Femur (tissue), 1 donor: ENCODE results near the gene EEF1A1.
"Not testable (repeated sequence)": the region's sequence is repeated elsewhere in the genome, so short reads cannot be mapped to it uniquely, and the experiment has no call there.

Source experiments
- DNase-seq: peaks from one replicate; pipeline ENCODE4 v3.0.0-alpha.2; 2017

The EEF1A1 gene

DNA sequence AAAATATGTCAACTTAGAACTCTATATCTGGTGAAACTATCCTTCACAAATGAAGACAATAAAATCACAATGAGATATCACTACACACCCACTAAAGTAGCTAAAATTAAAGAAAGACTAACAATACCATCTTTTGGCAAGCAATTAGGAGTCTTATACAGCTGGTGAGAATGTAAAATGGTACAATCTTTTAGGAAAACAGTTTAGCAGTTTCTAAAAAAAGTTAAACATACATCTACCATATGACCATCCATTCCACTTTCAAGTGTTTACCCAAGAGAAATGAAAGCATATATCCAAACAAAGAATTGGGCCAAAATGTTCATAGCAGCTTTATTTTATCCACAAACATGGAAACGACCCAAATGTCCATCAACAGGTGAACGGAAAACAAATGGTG is 13.8 kb upstream of the EEF1A1 start:
- DNase-seq: no peak

DNA sequence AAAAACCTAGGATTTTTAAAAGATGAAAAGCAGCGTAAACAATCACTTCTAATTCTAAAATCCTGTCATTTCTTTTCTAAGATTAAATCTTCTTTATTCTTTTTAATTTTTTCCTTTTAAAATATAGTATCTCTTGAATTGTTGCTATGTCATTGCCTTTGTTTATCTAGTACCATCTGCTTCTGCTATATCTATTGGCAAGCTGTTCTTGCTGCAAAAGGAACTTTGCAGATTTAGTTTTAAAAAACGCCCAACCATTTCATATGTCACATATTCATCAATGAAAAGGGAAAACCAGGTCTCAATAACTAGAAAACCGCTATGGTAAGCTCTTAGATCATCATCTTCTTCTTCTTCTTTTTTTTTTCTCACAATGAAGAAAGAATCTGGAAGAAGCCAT is 11.5 kb upstream of the EEF1A1 start:
- no peak for DNase-seq

DNA sequence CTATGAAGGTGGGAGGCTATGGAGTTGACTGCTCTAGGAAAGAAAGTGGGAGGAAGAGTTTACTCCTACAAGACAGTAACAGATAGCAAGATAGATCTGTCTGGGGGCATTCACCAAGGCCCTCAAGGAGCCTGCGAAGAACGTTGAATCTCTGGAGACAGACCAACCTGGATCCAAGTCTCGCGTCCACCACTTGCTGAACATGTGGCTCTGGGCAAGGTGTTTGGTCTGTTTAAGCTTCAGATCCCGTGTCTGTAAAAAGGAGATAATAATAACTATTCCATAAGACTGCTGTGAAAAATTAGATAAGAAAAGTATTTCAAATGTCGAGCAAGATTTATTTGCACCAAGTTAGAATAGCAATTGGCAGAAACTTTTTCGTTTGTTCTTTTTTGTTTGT is 8.1 kb upstream of the EEF1A1 start:
- no peak for DNase-seq

DNA sequence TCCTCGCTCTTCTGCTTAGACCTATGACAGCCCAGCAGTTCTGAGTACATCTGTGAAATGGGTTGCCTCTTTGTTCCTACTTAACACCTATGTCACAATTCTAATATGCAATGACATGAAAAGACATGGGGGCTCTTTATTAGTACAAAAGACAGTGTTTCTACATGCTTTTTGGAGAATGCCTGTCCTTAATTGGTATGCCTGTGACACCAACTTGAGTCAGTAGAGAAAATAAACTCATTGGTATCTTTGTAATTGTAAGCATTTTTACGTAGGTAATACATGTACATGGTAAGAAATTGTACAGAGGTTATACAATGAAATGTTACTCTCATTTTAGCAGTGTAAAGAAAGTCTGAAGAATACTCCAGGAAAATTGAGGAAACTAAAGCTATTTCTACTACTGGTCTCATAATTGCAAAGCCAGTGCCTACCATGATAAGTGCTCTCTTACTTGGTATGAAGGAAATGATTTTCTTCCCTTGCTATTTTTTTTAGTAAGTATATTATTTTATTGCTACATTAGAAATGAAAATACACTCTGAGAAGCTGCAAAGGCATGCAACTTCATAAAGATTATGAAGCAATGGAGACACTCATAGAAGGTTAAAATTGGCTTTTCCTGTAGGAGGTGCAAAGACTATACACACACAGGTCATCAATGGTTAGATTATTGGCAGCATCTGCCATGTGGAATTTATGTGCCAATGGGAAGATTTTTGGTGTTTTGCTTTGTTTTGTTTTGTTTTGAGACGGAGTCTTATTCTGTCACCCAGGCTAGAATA is 4.9 kb upstream of the EEF1A1 start:
- DNase-seq: no peak

DNA sequence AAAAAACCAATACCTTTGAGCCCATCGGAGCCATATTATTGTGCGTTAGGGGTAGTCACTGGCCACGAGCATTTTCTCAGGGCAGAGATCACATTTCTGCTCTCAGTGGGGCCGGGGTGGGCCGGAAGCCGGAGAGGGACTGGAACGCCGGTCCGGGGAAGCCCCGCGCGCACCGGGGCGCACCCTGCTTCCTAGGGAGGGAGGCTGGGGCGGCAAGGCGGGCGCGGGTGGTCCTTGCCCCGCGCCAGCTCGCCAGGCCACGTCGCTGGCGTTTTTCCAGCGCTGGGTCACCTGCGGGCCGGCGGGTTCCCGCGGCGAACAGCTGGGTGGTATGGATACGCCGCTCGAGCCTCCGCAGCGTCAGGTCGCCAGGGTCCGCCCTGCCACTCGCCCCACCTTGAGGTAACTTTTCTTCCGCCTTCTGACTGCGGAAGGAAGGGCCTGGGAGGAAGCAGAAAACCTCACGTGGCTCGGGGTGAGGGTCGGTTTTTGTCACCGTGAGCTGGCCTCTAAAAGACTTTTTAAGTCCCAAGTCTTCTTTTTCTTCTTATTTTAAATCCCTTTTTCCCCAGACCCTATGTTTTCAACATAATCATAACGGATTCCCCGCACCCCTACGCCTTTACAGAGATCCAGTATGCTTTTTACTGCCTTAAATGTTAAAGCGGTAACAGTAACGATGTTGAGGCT is 2.7 kb upstream of the EEF1A1 start:
- DNase-seq: peak; percentile 79

DNA sequence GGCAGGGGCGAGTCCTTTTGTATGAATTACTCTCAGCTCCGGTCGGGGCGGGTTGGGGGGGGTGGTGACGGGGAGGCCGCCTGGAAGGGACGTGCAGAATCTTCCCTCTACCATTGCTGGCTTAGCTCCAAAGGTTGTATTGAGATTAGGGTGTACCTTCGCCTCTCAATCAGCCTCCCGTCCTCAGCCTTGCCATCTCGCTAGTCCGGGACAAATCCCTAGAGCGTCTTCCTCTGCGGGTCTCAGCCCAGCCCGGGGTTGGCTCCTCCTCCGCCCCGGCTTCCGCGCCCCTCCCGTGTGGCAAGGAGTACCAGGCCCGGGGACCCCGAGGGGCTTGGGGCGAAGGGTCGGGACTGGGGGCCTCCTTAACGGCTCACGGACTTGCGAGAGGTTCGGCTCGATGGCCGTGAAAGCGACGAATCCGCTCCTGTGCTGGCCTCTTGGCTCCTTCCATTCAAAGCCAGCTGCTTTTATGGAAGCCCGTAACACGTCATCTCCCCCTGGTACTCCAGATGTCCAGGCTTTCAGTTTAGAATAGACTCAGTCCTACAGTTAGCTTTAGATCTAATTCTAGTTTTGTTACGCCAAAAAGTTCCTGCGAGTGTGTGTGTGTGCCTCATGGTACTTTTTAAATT is 636 bp upstream of the EEF1A1 start:
- DNase-seq: no peak

DNA sequence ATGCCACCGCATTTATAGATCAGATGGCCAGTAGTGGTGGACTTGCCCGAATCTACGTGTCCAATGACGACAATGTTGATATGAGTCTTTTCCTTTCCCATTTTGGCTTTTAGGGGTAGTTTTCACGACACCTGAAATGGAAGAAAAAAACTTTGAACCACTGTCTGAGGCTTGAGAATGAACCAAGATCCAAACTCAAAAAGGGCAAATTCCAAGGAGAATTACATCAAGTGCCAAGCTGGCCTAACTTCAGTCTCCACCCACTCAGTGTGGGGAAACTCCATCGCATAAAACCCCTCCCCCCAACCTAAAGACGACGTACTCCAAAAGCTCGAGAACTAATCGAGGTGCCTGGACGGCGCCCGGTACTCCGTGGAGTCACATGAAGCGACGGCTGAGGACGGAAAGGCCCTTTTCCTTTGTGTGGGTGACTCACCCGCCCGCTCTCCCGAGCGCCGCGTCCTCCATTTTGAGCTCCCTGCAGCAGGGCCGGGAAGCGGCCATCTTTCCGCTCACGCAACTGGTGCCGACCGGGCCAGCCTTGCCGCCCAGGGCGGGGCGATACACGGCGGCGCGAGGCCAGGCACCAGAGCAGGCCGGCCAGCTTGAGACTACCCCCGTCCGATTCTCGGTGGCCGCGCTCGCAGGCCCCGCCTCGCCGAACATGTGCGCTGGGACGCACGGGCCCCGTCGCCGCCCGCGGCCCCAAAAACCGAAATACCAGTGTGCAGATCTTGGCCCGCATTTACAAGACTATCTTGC is 725 bp downstream of the EEF1A1 start:
- DNase-seq: peak; percentile 84

DNA sequence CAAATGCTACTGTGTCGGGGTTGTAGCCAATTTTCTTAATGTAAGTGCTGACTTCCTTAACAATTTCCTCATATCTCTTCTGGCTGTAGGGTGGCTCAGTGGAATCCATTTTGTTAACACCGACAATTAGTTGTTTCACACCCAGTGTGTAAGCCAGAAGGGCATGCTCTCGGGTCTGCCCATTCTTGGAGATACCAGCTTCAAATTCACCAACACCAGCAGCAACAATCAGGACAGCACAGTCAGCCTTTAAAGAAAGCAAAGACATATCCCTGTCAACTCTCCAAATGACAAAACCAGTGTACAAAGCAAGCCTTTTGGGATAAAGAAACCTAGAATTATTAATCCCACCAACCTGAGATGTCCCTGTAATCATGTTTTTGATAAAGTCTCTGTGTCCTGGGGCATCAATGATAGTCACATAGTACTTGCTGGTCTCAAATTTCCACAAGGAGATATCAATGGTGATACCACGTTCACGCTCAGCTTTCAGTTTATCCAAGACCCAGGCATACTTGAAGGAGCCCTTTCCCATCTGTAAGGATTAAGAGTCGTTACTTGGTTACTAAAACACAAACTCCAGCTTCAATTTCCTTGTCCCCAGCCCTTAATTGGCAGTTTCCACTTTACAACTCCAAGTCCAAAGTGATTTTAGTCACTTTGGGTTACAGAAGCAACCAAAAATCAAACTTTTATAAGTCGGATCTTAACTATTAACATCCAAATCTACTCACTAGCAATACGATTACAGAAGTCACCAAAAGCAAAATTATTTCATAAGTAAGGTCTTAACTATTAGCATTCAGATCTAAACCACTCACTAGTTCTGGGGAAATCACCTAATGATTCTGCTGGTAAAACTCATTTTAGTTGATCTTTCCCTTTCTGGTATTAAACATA is 1.6 kb downstream of the EEF1A1 start:
- not testable (repeated sequence) for DNase-seq

DNA sequence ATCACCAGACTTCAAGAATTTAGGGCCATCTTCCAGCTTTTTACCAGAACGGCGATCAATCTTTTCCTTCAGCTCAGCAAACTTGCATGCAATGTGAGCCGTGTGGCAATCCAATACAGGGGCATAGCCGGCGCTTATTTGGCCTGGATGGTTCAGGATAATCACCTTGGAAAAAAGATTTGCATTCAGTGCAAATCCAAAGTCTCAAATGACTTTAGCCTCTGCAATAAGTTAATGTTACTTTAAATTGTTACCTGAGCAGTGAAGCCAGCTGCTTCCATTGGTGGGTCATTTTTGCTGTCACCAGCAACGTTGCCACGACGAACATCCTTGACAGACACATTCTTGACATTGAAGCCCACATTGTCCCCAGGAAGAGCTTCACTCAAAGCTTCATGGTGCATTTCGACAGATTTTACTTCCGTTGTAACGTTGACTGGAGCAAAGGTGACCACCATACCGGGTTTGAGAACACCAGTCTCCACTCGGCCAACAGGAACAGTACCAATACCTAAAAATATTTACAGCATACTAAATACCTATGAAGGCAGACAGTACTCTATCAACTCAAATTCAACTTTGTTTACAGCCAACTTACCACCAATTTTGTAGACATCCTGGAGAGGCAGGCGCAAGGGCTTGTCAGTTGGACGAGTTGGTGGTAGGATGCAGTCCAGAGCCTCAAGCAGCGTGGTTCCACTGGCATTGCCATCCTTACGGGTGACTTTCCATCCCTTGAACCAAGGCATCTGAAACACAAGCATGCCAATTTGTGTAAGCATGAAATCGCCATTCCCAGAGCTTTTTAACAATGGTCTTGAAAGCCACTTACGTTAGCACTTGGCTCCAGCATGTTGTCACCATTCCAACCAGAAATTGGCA is 2.5 kb downstream of the EEF1A1 start:
- not testable (repeated sequence) for DNase-seq

DNA sequence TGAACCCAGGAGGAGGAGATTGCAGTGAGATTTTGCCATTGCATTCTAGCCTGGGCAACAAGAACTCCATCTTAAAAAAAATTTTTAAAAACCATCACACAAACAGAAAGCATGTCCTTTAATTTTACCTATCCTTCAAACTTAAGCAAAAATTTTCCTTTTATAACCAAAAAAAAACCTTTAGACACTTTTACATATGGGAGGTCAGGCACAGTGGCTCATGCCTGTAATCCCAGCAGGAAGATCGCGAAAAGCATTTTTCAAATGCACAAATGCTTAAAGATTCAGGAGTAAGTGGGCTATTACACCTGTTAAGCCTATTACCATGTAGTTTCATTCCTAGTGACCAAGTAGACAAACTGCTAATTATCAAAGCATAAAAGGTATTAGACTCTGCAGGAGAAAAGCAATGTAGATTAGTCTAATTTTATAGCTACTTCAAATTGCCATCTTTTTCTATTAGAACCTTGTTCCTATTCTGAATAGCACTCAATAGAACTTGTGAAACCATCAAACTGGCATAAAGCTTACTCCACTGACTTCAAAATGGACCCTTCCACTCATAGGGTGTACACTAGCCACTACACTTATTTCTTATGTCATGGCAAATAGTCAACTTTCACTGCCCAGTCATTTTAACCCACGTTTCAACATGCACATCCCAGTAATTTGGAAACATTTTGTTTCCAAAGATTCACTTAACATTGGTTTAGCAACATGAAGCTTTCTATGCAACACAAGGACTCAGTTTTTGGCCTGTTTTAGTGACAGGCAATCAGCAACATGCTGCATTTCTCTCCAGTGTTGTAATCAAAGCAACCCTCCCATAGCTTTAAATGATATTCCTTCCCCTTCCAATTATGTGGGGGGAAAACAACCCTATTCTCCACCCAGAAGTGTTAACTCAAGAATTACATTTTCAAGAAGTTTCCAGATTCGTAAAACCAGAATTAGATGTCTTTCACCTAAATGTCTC is 4.0 kb downstream of the EEF1A1 start:
- no peak for DNase-seq

DNA sequence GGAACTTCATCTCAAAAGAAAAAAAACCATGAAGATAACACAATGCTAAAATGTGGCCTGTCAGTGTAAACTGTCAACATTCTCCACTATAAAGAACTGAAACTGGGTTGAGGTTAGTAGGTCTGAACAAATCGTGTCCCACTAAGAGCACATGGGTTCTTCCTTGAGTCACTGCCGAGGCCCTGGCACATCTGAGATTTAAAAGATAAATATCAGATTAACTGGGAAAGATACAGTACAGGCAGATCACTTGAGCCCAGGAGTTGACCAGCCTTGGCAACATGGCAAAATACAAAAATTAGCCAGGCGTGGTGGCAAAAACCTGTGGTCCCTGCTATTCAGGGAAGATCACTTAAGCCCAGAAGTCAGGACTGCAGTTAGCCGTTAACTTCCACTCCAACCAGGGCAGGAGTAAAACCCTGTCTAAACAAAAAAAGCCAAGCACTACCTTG is 5.6 kb downstream of the EEF1A1 start:
- no peak for DNase-seq

DNA sequence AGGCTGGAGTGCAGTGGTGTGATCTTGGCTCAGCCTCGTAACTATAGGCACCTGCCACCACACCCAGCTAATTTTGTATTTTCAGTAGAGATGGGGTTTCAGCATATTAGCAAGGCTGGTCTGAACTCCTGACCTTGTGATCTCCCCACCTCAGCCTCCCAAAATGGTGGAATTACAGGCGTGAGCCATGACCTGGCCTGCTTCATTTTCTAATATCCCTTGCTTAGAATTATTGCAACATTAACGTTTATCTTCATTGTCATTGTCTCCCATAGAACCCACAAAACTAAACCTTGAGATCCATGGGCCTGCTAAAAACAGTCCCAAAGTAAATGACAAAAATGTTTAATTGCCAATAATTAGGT is 6.1 kb downstream of the EEF1A1 start:
- DNase-seq: no peak

DNA sequence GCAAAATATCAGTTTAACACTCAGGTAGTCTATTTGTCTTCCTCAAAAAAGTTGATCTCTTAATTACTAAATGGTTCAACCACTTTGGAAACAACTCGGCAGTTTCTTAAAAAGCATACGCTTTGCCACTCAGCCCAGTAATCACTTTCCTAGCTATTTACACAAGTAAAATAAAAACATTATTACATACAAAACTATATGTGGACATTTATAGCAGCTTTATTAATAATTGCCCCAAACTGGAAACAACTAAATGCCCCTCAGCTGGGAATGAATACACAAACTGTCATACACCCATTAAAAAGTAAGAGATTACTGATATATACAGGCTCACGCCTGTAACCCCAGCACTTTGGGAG is 7.4 kb downstream of the EEF1A1 start:
- DNase-seq: no peak

DNA sequence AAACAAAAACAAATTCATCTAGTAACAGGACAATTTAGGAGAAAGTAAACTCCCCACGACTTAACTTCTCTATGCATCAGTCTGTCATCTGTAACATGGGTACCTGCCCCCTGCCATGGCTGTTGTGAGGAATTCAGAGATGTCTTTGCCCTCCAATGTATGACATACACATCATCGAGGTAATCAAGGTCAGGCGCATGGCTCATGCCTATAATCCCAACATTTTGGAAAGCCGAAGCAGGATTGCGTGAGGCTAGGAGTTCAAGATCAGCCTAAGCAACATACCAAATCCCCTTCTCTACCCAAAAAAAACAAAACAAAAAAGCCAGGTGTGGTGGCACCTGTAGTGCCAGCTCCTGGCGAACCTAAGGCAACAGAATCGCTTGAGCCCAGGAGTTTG is 9.0 kb downstream of the EEF1A1 start:
- no peak for DNase-seq

DNA sequence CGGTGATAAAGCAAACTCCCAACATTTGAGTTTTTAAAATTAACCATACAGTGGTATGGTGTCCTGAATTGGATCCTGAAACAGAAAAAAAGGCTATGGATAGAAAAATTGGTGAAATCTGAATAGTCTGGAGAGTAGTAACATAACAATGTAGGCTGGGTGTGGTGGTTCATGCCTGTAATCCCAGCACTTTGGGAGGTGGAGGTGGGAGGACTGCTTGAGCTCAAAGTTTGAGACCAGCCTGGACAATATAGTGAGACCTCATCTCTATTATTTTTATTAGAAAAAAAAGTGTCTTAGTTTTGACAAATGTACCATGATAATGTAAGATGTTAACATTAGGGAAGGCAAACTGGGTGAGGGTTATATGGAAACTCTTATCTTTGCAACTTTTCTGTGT is 11.0 kb downstream of the EEF1A1 start:
- no peak for DNase-seq

DNA sequence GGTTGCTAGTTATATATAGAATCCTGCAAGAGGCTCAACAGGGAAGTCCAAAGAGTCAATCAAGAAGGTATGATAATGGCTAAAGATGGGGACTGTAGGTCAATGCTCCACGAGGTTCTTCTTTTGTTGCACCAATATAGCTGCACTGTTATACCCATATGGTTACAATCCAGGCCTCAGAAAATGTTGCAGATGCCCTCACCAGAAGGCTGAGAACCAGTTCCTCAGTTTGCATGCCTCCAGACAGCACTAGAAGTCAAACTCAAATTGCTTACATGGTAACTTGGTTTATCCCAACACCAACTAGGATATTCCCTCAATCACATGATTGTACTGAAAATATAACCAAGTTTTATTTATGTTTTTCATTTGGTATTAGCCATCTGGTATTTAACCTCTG is 12.1 kb downstream of the EEF1A1 start:
- no peak for DNase-seq

DNA sequence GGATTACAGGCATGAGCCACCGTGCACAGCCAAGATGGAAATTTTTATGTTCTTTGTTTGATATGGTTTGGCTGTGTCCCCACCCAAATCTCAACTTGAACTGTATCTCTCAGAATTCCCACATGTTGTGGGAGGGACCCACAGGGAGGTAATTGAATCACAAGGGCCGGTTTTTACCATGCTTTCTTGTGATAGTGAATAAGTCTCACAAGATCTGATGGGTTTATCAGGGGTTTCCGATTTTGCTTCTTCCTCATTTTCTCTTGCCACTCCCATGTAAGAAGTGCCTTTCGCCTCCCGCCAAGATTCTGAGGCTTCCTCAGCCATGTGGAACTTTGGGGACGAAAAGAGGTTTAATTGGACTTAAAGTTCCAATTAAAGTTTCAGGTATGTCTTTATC is 14.6 kb downstream of the EEF1A1 start:
- DNase-seq: no peak

DNA sequence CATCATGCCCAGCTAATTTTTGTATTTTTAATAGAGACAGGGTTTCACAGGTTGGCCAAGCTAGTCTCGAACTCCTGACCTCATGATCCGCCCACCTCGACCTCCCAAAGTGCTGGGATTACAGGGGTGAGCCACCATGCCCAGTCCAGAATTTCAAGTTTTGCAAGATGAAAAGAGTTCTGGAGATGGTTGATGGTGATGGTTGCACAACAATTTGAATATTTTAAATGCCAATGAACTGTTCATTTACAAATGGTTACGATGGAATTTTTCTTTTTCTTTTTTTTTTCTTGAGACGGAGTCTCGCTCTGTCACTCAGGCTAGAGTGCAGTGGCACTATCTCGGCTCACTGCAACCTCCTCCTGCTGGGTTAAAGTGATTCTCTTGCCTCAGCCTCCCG is 15.1 kb downstream of the EEF1A1 start:
- DNase-seq: not testable (repeated sequence)

DNA sequence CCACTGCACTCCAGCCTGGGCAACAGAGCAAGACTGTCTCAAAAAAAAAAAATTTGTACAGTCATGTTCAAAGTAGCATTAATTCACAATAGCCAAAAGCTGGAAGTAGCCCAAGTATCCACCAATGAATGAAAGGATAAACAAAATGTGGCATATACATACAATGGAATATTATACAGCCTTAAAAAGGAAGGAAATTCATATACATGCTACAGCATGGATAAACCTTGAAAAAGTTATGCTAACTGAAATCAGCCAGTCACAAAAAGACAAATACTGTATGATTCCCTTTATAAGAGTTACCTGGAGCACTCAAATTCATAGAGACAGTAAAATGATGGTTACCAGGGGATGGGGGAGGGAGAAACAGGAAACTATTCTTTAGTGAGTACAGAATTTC is 15.7 kb downstream of the EEF1A1 start:
- DNase-seq: no peak

DNA sequence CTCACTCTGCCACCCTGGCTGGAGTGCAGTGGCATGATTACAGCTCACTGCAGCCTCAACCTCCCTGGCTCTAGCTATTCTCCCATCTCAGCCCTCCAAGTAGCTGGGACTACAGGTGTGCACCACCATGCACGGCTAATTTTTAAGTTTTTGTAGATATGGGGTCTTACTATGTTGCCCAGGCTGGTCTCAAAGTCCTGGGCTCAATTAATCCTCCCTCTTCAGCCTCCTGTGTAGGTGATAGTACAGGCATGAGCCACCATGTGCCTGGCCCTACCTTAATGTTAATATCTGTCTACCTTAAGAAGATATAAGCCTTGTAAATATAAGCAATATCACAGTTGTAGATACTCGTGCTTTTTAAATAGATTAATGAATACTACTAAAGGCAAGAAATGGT is 16.7 kb downstream of the EEF1A1 start:
- no peak for DNase-seq
